Measurements from ENCODE around the gene SCAMP3. TPM values are rescaled to one million over a fixed set of nuclear protein-coding genes. Genes with fewer than 3 reads are reported as not detected.

SCAMP3 gene
- total RNA-seq, 1 donor from 2014 or later = 68.3 TPM

DNA sequence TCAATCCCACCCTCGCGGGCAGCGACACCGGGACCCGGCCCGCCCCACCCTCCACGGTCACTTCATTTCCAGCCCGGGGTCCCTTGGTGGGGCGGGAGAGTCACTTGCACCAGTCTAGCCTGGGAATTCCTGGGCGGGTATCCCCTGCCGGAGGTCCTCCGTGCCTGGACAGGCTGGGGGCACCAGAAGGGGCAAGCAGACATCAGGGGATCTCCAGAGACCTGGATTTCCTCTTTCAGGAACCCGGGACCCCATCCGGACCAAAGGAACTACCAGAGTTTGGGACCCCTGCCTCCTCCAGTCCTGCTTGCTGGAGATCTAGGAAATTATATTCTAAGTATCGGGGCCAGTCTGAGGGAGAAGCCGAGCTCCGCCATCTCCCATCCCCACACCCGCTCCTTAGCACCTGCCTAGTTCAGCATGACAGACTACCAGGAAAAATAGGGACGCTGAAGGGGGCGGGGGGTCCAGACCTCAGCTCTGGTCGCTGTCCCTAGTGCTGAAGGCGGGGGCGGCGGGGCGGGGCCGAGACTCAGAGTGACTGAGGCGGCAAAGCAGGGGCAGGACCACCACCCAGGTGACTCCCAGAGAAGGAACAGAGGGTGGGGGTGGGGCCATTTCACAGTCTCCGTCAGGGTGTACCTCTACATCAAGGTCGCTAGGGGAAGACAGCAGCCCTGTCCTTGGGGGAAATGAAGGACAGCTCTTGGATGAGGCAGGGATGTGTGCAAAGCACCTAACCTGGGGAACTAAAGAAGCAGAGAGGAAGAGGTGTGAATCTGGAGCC, 15.9 kb upstream of the SCAMP3 start:
- Mint-ChIP-seq H3K36me3 (ENCODE audit: low read depth) (peaks cover 4% of the 10 kb centered on the region), H3K27ac (ENCODE audit: unreplicated experiment) (no peak overlapping the region), H3K4me1 (ENCODE audit: low read depth) (peaks cover 19% of the 10 kb centered on the region), H3K4me3 (ENCODE audit: unreplicated experiment) (peak overlapping the region; percentile 75), H3K9me3 (ENCODE audit: low read depth) (no peaks in the 10 kb centered on the region), H3K27me3 (ENCODE audit: low read depth) (no peaks in the 10 kb centered on the region)
- DNase-seq (ENCODE audit: low spot score) = no peak
- TF ChIP-seq, protein P1, sequence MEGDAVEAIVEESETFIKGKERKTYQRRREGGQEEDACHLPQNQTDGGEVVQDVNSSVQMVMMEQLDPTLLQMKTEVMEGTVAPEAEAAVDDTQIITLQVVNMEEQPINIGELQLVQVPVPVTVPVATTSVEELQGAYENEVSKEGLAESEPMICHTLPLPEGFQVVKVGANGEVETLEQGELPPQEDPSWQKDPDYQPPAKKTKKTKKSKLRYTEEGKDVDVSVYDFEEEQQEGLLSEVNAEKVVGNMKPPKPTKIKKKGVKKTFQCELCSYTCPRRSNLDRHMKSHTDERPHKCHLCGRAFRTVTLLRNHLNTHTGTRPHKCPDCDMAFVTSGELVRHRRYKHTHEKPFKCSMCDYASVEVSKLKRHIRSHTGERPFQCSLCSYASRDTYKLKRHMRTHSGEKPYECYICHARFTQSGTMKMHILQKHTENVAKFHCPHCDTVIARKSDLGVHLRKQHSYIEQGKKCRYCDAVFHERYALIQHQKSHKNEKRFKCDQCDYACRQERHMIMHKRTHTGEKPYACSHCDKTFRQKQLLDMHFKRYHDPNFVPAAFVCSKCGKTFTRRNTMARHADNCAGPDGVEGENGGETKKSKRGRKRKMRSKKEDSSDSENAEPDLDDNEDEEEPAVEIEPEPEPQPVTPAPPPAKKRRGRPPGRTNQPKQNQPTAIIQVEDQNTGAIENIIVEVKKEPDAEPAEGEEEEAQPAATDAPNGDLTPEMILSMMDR (IDR thresholded peaks at IDR 0.05) = peak; percentile 50

DNA sequence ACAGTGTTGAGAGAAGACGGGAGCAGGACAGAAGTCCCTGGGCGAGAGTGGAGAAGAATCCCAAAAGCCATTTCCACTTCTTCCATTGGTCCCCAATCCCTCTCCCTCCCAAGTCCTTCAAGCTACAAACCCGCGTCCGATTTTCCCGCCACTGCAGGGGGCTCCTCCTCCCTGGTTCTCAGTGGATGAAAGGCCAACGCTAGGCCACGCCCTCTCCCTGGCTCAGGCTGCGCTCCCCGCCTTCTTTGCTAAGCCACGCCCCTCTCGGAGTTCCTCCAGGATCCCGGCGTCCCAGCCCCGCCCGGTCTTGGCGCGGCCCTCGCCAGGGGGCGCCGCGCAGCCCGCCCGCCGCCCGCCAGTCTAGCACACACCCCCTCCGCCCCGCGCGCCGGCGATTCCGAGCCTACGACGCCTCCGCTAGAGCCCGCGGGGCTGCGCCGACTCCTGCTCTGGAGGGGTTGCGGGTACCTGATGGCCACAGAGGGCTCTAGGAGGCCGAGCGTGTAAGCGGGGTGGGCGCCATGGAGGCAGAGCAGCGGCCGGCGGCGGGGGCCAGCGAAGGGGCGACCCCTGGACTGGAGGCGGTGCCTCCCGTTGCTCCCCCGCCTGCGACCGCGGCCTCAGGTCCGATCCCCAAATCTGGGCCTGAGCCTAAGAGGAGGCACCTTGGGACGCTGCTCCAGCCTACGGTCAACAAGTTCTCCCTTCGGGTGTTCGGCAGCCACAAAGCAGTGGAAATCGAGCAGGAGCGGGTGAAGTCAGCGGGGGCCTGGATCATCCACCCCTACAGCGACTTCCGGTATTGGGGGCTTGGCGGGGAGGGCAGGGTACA, 15.1 kb upstream of the SCAMP3 start, which contains the start of gene HCN3:
TSS of gene HCN3 (plus strand) at position 394 of the 832 bp plus-strand sequence. CDS start at position 522, 128 bp downstream.
- Mint-ChIP-seq H3K9me3 (ENCODE audit: low read depth) (no peaks in the 10 kb centered on the region), H3K36me3 (ENCODE audit: low read depth) (peaks cover under 1% of the 10 kb centered on the region), H3K27ac (ENCODE audit: unreplicated experiment) (no peak within 1 kb of the TSS), H3K4me1 (ENCODE audit: low read depth) (peaks cover 25% of the 10 kb centered on the region), H3K27me3 (ENCODE audit: low read depth) (no peaks in the 10 kb centered on the region), H3K4me3 (ENCODE audit: unreplicated experiment) (peak within 1 kb of the TSS; percentile 75)
- peak; percentile 97 for DNase-seq (ENCODE audit: low spot score)
- TF ChIP-seq, protein P1 (IDR thresholded peaks at IDR 0.05) = peak; percentile 95

DNA sequence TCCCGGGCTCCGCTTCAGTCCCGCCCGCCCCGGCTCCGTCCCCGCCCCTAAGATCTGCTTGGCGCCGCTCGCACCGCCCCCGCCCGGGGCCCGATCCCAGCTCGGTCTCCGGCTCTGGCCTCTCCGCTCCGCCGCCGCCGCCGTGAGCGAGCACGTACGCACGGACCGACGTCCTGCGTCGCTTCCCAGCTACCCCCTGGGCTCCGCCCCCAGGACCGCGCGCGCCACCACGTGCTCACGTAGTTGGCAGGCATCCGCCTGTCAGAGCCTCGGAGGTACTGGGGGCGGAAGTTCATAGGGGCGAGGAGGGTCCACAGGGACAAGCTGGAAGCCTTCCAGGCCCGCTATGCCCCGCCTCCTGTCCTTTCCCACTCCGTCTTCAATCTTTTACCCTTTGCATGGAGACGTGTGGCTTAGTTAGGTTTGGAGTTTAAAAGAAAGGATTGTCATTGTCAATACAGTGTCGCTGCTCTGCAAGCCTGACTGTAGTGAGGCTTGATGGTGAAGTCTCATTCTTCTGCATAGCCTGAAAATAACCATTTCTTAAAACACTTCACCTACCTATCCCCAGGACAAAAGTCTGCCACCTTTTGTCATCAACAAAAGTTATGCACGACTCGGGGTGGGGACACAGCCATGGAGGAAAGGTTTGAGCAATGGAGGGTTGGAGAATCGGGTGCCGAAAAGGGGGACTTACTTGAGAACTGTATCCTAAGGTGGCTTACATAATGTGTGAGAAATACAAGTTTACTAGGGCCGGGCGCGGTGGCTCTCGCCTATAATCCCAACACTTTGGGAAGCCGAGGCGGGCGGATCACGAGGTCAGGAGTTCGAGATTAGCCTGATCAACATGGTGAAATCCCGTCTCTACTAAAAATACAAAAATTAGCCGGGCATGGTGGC, 11.4 kb upstream of the SCAMP3 start, which contains the start of gene CLK2:
TSS of gene CLK2 (minus strand) at position 162 of the 903 bp plus-strand sequence. CDS start 2,527 bp downstream, outside the sequence.
- Mint-ChIP-seq H3K4me1 (ENCODE audit: low read depth) (peaks cover 34% of the 10 kb centered on the region), H3K27me3 (ENCODE audit: low read depth) (no peaks in the 10 kb centered on the region), H3K9me3 (ENCODE audit: low read depth) (no peaks in the 10 kb centered on the region), H3K36me3 (ENCODE audit: low read depth) (peaks cover 12% of the 10 kb centered on the region), H3K4me3 (ENCODE audit: unreplicated experiment) (peak within 1 kb of the TSS; percentile 96), H3K27ac (ENCODE audit: unreplicated experiment) (peak within 1 kb of the TSS; percentile 97)
- TF ChIP-seq, protein P1 (IDR thresholded peaks at IDR 0.05) = peak; percentile 26
- DNase-seq (ENCODE audit: low spot score) = peak; percentile 98

DNA sequence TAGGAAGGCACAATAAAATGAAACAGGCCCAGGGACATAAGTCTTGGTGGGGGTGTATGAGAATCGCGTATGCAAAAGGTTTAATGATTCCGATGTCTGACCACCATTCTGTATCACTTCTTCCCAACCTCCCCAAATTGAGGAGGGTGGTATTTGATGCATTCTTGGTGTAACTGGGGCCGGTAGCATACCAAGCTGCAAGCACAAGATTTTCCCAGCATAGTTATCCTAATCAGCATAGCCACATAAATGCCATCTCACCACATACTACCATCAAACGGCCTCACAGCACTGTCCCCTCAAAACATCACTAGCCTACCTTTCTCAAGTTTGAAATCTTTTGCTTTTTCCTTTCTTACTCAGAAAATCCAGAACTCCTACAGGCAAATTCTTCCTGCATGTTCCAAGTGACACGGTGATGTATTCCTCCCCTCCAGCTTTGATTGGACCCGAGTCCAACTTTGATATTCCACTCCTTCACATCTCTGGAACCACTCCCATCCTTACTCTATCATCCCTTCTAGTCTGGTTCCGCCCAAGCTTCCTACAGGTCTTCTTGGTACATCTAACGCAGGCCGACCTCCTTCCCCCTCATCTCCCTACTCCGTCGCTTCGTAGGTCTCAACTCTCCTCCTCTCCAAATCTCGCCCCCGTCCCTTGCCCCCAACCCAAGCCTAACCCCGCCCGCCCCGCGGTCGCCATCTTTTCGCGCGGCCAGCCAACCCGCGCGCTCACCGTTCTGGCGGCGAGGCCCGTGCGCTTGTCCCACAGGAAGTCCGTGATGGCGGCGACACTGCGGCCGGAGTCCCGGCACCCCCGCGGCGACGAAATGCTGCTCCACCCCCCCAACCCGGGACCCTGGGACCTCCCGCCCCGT, 10.5 kb upstream of the SCAMP3 start:
- H3K27me3 Mint-ChIP-seq (ENCODE audit: low read depth) = no peaks in the 10 kb centered on the region
- peaks cover 33% of the 10 kb centered on the region for H3K4me1 Mint-ChIP-seq (ENCODE audit: low read depth)
- H3K9me3 Mint-ChIP-seq (ENCODE audit: low read depth) = no peaks in the 10 kb centered on the region
- peak; percentile 26 for DNase-seq (ENCODE audit: low spot score)
- TF ChIP-seq, protein P1 (IDR thresholded peaks at IDR 0.05) = no peak
- peaks cover 15% of the 10 kb centered on the region for H3K36me3 Mint-ChIP-seq (ENCODE audit: low read depth)
- H3K4me3 Mint-ChIP-seq (ENCODE audit: unreplicated experiment) = peak overlapping the region; percentile 96
- H3K27ac Mint-ChIP-seq (ENCODE audit: unreplicated experiment) = peak overlapping the region; percentile 97
